ENCODE data around the gene NUP98. TPM values are rescaled to one million over a fixed set of nuclear protein-coding genes. Genes with fewer than 3 reads are reported as not detected.
"Not testable (repeated sequence)": the region's sequence is repeated elsewhere in the genome, so short reads cannot be mapped to it uniquely, and the experiment has no call there.

Gene NUP98
- polyA plus RNA-seq, 1 experiment = 145 TPM

DNA sequence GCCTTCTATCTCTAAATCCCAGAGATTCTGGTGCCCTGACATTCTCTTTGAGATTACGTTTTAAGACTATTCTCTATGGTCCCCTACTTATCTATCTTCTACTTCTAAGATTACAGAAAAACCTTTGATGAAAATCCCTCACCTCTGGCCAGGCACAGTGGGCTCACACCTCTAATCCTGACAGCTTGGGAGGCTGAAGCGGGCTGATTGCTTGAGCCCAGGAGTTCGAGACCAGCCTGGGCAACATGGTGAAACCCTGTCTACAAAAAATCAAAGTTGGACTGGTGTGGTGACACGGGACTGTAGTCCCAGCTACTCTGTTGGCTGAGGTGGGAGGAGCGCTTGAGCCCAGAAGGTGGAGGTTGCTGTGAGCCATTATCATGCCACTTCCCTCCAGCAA, 14.4 kb downstream of the NUP98 start:
- POLR2A ChIA-PET = no interaction called here
- H3K36me3 ChIP-seq (ENCODE audit: control insufficient read depth, insufficient read depth, low read length) = peaks cover 4% of the 10 kb centered on the region
- CTCF ChIA-PET = interaction anchor here (1.9 to 2.6 kb wide), 2 partner anchors 26 kb away, joined by 8 to 10 read pairs; partner anchors contain the start of gene PGAP2
- DNase-seq (ENCODE audit: low read depth) = no peak
- TF ChIP-seq, protein P1, sequence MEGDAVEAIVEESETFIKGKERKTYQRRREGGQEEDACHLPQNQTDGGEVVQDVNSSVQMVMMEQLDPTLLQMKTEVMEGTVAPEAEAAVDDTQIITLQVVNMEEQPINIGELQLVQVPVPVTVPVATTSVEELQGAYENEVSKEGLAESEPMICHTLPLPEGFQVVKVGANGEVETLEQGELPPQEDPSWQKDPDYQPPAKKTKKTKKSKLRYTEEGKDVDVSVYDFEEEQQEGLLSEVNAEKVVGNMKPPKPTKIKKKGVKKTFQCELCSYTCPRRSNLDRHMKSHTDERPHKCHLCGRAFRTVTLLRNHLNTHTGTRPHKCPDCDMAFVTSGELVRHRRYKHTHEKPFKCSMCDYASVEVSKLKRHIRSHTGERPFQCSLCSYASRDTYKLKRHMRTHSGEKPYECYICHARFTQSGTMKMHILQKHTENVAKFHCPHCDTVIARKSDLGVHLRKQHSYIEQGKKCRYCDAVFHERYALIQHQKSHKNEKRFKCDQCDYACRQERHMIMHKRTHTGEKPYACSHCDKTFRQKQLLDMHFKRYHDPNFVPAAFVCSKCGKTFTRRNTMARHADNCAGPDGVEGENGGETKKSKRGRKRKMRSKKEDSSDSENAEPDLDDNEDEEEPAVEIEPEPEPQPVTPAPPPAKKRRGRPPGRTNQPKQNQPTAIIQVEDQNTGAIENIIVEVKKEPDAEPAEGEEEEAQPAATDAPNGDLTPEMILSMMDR (IDR thresholded peaks at IDR 0.05; ENCODE audit: insufficient read depth, low read depth, low read length) = no peak
- no peaks in the 10 kb centered on the region for H3K27me3 ChIP-seq (ENCODE audit: control insufficient read depth, insufficient read depth, low read length)
- no peak overlapping the region for H3K4me3 ChIP-seq (ENCODE audit: low read depth, low read length)

DNA sequence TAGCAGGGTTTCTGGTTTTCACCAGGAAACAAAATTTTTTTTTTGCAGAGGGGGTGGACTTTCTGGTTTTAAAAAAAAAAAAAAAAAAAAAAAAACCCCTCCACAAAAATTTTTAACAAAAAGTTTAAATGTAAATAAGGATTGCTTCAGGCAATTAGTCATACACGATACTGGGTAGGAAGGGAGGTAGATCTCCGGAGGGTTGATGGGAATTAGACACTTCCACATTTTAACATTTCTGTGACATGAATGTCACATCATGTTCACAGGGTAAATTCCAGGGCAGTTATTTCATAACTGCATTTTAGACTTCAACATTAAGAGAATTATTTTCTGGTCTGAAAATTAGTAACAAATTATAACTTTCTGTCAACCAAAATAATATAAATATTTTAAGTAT, 15.9 kb downstream of the NUP98 start:
- no peaks in the 10 kb centered on the region for H3K27me3 ChIP-seq (ENCODE audit: control insufficient read depth, insufficient read depth, low read length)
- H3K4me3 ChIP-seq (ENCODE audit: low read depth, low read length) = no peak overlapping the region
- TF ChIP-seq, protein P1 (IDR thresholded peaks at IDR 0.05; ENCODE audit: insufficient read depth, low read depth, low read length) = no peak
- ChIA-PET POLR2A (no interaction called here), CTCF (interaction anchor here (2.6 kb wide), 1 partner anchor 28 kb away, joined by 10 read pairs; the partner anchor contains the start of gene PGAP2)
- peaks cover 4% of the 10 kb centered on the region for H3K36me3 ChIP-seq (ENCODE audit: control insufficient read depth, insufficient read depth, low read length)
- DNase-seq (ENCODE audit: low read depth) = no peak

GRCh38 chr11:3775736-3776406, 21.5 kb downstream of the NUP98 start:
- peaks cover 11% of the 10 kb centered on the region for H3K36me3 ChIP-seq (ENCODE audit: control insufficient read depth, insufficient read depth, low read length)
- H3K27me3 ChIP-seq (ENCODE audit: control insufficient read depth, insufficient read depth, low read length) = no peaks in the 10 kb centered on the region
- no peak overlapping the region for H3K4me3 ChIP-seq (ENCODE audit: low read depth, low read length)
- TF ChIP-seq, protein P1 (IDR thresholded peaks at IDR 0.05; ENCODE audit: insufficient read depth, low read depth, low read length) = no peak
- POLR2A ChIA-PET = no interaction called here
- DNase-seq (ENCODE audit: low read depth) = no peak
- CTCF ChIA-PET = interaction anchor here (0.8 to 2.1 kb wide), 3 partner anchors 12 to 55 kb away, joined by 3 to 10 read pairs (median 3); partner anchors contain the start of gene PGAP2

DNA sequence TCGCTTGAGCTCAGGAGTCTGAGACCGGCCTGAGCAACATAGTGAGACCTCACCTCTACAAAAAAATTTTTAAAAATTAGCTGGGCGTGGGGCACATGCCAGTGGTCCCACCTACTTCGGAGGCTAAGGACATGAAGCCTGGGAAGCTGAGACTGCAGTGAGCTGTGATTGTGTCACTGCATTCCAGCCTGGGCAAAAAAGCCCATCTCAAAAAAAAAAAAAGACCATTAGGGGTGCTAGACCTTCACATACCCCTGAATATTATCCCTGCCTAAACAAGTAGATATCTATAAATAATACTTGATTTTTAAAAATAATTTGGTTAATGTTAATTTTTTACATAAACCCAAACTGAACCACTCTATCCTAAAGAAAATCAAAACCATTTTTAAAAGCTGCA, 24.2 kb downstream of the NUP98 start:
- no peak overlapping the region for H3K4me3 ChIP-seq (ENCODE audit: low read depth, low read length)
- TF ChIP-seq, protein P1 (IDR thresholded peaks at IDR 0.05; ENCODE audit: insufficient read depth, low read depth, low read length) = no peak
- no peaks in the 10 kb centered on the region for H3K27me3 ChIP-seq (ENCODE audit: control insufficient read depth, insufficient read depth, low read length)
- H3K36me3 ChIP-seq (ENCODE audit: control insufficient read depth, insufficient read depth, low read length) = peaks cover 17% of the 10 kb centered on the region
- no peak for DNase-seq (ENCODE audit: low read depth)
- POLR2A ChIA-PET = no interaction called here
- CTCF ChIA-PET = interaction anchor here (1.4 kb wide), 2 partner anchors 33 to 35 kb away, joined by 3 to 6 read pairs; partner anchors contain the start of gene PGAP2

GRCh38 chr11:3767536-3767935, 29.8 kb downstream of the NUP98 start:
- TF ChIP-seq, protein P1 (IDR thresholded peaks at IDR 0.05; ENCODE audit: insufficient read depth, low read depth, low read length) = no peak
- no peaks in the 10 kb centered on the region for H3K27me3 ChIP-seq (ENCODE audit: control insufficient read depth, insufficient read depth, low read length)
- no peak overlapping the region for H3K4me3 ChIP-seq (ENCODE audit: low read depth, low read length)
- no peak for DNase-seq (ENCODE audit: low read depth)
- ChIA-PET POLR2A (no interaction called here), CTCF (no interaction called here)
- H3K36me3 ChIP-seq (ENCODE audit: control insufficient read depth, insufficient read depth, low read length) = peaks cover 23% of the 10 kb centered on the region

DNA sequence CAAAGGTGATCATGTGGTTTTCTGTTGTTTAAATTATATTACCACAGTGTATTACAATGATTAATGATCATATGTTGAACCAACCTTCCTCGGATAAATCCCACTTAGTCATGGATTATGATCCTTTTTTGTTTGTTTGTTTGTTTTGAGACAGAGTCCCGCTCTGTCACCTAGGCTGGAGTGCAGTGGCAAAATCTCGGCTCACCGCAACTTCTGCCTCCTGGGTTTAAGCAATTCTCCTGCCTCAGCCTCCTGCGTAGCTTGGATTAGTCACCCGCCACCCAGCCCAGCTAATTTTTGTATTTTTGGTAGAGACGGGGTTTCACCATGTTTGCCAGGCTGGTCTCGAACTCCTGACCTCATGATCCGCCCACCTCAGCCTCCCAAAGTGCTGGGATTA, 30.5 kb downstream of the NUP98 start:
- DNase-seq (ENCODE audit: low read depth); H3K4me3 ChIP-seq (ENCODE audit: low read depth, low read length); POLR2A ChIA-PET; CTCF ChIA-PET; H3K27me3 ChIP-seq (ENCODE audit: control insufficient read depth, insufficient read depth, low read length): not testable (repeated sequence)
- H3K36me3 ChIP-seq (ENCODE audit: control insufficient read depth, insufficient read depth, low read length) = peaks cover 23% of the 10 kb centered on the region
